Measurements from ENCODE around the gene MED28.
"Not testable (repeated sequence)": the region's sequence is repeated elsewhere in the genome, so short reads cannot be mapped to it uniquely, and the experiment has no call there.

The MED28 gene, protein sequence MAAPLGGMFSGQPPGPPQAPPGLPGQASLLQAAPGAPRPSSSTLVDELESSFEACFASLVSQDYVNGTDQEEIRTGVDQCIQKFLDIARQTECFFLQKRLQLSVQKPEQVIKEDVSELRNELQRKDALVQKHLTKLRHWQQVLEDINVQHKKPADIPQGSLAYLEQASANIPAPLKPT

DNA sequence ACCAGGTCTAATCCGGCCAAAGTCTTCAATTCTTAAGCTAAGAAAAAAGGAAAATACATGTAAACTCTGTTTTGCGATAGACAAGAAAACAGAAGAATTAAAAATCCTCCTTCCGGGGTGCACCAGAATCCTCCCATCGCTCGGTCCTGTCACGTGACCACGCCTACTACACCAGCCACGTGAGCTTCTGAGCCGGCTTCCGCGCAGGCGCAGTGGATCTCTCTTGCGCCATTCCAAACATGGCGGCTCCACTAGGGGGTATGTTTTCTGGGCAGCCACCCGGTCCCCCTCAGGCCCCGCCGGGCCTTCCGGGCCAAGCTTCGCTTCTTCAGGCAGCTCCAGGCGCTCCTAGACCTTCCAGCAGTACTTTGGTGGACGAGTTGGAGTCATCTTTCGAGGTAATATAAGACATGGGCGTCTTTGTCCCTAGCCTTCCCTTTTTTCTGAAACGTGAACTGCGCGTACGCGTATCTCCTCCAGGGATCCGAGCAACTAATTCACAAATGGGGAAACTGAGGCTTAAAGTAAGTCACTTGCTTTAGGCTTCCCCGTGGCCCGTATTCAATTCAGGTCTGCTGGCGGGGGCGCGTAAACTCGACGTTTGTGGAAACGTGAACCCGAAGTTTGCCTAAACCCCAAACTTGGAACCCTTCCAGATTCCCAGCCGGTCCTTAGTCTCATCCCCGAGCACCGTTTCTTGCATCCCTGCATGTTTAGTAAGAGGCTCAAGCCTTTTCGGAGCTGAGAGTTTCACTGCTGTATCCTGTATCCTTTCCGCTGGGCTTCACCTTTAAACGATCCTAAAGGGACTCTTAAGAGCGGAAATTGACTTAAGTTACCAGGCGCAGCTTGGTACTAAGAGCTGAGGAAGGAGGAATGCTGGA, at the start of gene MED28:
Gene MED28, plus strand, starts transcription at position 226 of the 884 bp plus-strand sequence. Its CDS starts 14 bp downstream, at position 240.
- DNase-seq (ENCODE audit: extremely low read depth, low read depth), result peak; percentile 88
- TF ChIP-seq, protein P1, sequence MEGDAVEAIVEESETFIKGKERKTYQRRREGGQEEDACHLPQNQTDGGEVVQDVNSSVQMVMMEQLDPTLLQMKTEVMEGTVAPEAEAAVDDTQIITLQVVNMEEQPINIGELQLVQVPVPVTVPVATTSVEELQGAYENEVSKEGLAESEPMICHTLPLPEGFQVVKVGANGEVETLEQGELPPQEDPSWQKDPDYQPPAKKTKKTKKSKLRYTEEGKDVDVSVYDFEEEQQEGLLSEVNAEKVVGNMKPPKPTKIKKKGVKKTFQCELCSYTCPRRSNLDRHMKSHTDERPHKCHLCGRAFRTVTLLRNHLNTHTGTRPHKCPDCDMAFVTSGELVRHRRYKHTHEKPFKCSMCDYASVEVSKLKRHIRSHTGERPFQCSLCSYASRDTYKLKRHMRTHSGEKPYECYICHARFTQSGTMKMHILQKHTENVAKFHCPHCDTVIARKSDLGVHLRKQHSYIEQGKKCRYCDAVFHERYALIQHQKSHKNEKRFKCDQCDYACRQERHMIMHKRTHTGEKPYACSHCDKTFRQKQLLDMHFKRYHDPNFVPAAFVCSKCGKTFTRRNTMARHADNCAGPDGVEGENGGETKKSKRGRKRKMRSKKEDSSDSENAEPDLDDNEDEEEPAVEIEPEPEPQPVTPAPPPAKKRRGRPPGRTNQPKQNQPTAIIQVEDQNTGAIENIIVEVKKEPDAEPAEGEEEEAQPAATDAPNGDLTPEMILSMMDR (IDR thresholded peaks at IDR 0.05; ENCODE audit: low read depth, low read length), result no peak; the same call in 1 of the 2 replicates

DNA sequence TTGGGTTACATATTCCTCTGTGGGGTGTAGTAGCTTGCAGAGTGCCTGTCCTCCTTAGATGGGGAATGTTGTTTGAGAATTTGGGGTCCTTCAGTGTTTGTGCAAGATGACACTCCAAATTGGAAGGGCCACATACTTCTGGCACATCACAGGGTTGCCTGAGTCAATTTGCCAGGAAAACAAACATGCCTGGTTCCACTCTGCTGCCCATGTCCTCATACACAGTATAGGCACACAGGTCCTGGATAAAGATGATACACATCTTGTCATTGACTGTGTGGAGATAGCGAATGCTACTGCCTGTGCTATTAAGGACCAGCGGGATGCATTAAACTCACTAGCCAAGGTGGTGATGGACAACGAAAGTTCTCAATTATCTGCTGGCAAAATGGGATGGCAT, 48.6 kb upstream of the MED28 start:
- DNase-seq (ENCODE audit: extremely low read depth, low read depth), result no peak
- TF ChIP-seq, protein P1 (IDR thresholded peaks at IDR 0.05; ENCODE audit: low read depth, low read length), result no peak

DNA sequence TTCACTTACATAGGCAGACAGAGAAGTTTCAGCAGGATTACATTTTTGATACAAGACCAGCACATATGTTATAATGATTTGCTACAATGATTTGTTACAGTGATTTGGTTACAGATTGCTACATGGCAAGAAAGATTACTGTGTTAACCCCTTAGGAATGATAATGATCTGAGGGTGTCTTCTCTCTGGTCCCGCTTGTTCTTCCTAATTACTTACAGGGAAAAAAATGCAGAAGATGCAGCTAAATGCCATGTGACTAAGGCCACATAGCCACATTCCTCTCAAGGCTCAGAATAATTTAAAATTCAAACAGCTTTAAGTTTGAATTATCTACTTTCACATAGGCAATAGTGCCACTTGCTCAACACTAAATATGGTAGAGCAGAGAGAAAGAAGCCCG, 47.2 kb upstream of the MED28 start:
- DNase-seq (ENCODE audit: extremely low read depth, low read depth), result no peak
- TF ChIP-seq, protein P1 (IDR thresholded peaks at IDR 0.05; ENCODE audit: low read depth, low read length), result no peak

DNA sequence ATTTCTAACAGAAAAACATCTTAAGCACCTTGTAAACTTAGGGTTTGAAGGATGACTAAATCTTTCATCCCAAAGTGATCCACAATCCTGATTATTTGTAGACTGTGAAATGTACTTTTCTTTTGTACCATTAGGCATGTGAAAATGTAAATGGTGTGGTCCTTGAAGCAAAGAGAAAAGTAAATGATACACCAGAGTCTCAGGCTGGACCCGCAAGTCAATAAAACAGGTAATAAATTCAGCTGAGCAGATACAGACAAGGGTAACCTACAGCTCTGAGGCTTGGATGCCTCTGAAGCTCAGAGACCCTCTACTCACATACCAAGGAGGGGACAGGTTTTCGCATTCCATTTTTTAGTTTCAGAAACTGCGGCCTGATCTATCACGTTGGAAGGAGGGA, 40.2 kb upstream of the MED28 start:
- TF ChIP-seq, protein P1 (IDR thresholded peaks at IDR 0.05; ENCODE audit: low read depth, low read length), result no peak
- DNase-seq (ENCODE audit: extremely low read depth, low read depth), result no peak

DNA sequence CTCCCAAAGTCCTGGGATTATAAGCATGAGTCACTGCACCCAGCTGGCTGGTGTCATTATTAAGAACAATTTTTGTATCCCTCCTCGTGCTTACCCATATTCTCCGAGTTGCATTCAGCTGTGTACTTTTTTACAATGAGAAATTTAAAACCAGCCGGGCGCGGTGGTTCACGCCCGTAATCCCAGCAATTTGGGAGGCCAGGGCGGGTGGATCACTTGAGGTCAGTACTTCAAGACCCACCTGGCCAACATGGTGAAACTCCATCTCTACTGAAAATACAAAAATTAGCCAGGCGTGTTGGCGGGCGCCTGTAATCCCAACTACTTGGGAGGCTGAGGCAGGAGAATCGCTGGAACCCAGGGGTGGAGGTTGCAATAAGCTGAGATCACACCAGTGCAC, 39.3 kb upstream of the MED28 start:
- not testable (repeated sequence) for DNase-seq (ENCODE audit: extremely low read depth, low read depth)

DNA sequence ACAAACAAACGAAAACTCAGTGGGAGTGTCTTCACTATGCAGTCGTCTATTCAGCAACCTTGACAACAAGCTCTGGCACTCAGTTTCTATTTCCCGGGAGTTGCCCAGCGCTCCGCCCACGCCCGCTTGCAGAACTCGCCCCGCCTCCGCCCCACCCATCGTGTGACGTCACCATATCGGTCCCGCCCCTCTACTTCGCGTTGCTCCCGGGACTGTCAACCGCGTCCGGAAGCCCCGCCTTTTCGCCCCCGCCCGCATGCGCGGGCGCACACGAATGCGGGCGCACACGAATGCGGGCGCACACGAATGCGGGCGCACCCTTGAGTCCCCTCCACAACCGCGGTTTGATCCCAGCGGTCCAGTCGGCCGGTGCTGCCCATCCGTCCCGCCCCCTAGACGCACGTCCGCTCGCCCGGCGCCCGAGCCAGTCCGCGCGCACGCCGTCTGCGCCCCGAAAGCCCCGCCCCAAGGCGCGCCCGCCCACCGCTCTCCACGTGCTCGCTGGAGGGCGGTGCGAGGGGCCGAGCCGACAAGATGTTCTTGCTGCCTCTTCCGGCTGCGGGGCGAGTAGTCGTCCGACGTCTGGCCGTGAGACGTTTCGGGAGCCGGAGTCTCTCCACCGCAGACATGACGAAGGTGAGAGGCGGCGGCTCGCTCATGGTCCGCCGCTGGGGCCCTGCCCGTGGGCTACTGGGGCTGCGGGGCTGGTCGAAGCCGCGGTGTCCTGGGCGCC, 37.3 kb upstream of the MED28 start, which contains the start of gene LAP3:
Gene LAP3, plus strand, starts transcription at position 267 of the 733 bp plus-strand sequence. Its CDS starts 268 bp downstream, at position 535.
- DNase-seq (ENCODE audit: extremely low read depth, low read depth), result peak; percentile 88
- TF ChIP-seq, protein P1 (IDR thresholded peaks at IDR 0.05; ENCODE audit: low read depth, low read length), result no peak

DNA sequence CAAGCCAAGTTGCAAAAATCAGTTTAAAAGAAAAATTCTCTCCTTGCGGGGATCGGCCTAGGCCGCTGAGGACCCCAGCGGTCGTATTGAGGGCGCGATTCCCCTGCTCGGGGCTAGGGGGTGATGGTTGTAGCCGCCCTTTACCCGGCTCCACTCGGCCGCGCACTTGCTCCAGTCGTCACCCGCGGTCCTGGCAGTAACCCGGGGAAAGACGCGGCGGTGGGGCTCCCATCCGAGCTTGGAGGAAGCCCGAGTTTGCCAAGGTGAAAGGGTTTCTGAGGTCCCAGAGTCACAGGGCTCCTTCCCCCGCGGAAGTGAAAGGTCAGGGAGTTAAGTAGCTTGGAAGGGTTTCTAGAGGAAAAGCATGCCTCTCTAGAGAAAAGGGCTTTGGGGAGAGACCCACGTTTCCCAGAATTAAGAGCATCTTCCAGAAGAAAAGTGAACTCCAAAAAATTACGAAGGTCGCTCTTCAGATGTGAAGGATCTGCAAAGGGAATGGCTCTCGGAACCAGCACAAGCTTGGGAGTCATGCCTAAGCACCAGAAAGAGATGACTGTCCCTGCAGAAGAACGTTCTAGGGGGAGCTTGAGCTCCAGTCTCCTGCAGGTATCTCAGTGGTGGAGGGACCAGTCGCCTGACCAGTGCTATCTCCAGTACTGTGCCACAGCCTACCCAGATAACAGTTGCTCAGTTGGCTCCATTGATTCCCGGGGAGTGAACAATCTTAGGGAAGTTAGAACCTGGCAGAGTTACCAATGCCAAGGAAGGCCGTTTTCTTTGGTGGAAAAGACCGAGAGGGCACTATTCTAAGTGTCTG, 36.6 kb upstream of the MED28 start:
- DNase-seq (ENCODE audit: extremely low read depth, low read depth), result no peak
- TF ChIP-seq, protein P1 (IDR thresholded peaks at IDR 0.05; ENCODE audit: low read depth, low read length), result peak; percentile 9
